Measurements from ENCODE around the gene RETSAT.

GRCh38 chr2:85347599-85347998 lies 6.7 kb downstream of the RETSAT start:
- TF ChIP-seq, protein P1, sequence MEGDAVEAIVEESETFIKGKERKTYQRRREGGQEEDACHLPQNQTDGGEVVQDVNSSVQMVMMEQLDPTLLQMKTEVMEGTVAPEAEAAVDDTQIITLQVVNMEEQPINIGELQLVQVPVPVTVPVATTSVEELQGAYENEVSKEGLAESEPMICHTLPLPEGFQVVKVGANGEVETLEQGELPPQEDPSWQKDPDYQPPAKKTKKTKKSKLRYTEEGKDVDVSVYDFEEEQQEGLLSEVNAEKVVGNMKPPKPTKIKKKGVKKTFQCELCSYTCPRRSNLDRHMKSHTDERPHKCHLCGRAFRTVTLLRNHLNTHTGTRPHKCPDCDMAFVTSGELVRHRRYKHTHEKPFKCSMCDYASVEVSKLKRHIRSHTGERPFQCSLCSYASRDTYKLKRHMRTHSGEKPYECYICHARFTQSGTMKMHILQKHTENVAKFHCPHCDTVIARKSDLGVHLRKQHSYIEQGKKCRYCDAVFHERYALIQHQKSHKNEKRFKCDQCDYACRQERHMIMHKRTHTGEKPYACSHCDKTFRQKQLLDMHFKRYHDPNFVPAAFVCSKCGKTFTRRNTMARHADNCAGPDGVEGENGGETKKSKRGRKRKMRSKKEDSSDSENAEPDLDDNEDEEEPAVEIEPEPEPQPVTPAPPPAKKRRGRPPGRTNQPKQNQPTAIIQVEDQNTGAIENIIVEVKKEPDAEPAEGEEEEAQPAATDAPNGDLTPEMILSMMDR (conservative IDR thresholded peaks at IDR 0.05) = no peak
- TF ChIP-seq ZFX (IDR thresholded peaks at IDR 0.05) = no peak

Measured in C4-2B (cell line).